Activated T-helper 2 cell treated with anti-CD3 and anti-CD28 coated beads, Interferon-gamma antibody, Interleukin-2, Interleukin-4, amounts not matched to agents 10 μg/mL and 5 μg/mL and 100 μg/mL, durations not matched to agents 14 hours and 24 hours and 36 hours (primary cell): ENCODE results near the gene OR5T2. TPM values are rescaled to one million over a fixed set of nuclear protein-coding genes. Genes with fewer than 3 reads are reported as not detected.
"Not testable (repeated sequence)": the region's sequence is repeated elsewhere in the genome, so short reads cannot be mapped to it uniquely, and the experiment has no call there.

Experiments
- DNase-seq: peaks from one replicate; pipeline ENCODE4 v3.0.0; 2021; ENCODE audit warnings: low spot score
- H3K27ac Mint-ChIP-seq: one replicate; pipeline ENCODE4 v1.8.0; 2021; ENCODE audit warnings: mixed read lengths
- H3K27me3 Mint-ChIP-seq: one replicate; pipeline ENCODE4 v1.8.0; 2021; ENCODE audit warnings: low read depth, mixed read lengths
- H3K36me3 Mint-ChIP-seq: one replicate; pipeline ENCODE4 v1.8.0; 2021; ENCODE audit warnings: low read depth, mixed read lengths
- H3K4me1 Mint-ChIP-seq: one replicate; pipeline ENCODE4 v1.8.0; 2021; ENCODE audit warnings: low read depth, mixed read lengths
- H3K4me3 Mint-ChIP-seq: one replicate; pipeline ENCODE4 v1.8.0; 2021; ENCODE audit warnings: low read depth, mild to moderate bottlenecking, moderate library complexity, mixed read lengths
- H3K9me3 Mint-ChIP-seq: one replicate; pipeline ENCODE4 v1.8.0; 2021; ENCODE audit warnings: mixed read lengths
- intact Hi-C: fragments of 100-400 bp; cut with micrococcal nuclease; formaldehyde crosslinking; loops from one replicate; pipeline ENCODE4 v1.15.1; 2023
- total RNA-seq: library from RNA; stranded (reverse); gene quantifications from 2 replicates; pipeline ENCODE4 v1.2.3, GENCODE V29; 2022

Gene OR5T2
- not detected in 2 replicates for total RNA-seq

DNA sequence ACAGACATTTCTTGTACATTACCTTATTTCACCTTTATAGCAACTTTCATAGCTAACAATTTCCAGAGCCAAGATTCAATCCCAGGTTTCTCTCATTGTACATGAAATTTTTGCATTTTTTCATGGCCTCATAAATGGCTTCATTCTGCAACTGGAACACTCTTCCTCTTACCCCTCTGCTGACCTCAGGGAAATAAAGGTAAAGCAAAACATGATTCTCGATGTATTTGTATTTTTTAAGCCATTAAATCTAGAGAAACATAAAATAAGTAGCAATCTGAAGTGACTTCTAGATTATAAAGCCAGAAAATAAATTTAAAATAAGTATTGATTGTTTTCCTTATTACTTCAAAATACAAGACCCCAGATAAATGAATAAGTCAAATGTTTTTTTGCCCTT lies at the start of gene OR5T2:
OR5T2 (minus strand) TSS at position 101 of the 400 bp plus-strand sequence. CDS start 1,193 bp downstream, outside the sequence.
- no peak within 1 kb of the TSS for H3K4me3 Mint-ChIP-seq
- H3K9me3 Mint-ChIP-seq: peaks cover 41% of the 10 kb centered on the region
- H3K4me1 Mint-ChIP-seq: no peaks in the 10 kb centered on the region
- intact Hi-C loops: no loop called here
- no peak for DNase-seq
- H3K27ac Mint-ChIP-seq: no peak within 1 kb of the TSS
- no peaks in the 10 kb centered on the region for H3K36me3 Mint-ChIP-seq
- no peaks in the 10 kb centered on the region for H3K27me3 Mint-ChIP-seq

DNA sequence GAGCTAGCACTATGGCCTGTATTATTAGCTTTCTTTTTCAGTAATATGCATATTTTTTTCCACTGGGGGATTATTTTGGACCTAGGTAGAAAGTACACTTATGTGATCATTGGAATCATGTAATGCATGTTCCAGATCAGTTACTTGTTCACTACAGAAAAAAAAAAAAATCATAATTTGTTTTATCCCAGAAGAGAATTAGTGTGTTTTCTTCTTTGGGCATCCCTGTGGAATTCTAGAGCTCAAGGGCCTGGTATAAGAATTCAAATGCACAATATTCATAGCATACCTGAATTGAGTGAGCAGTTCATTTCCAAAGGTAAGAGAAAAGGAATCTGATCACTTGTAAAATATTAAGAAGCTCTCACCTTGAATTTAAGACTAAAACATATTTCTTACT lies 39.8 kb upstream of the OR5T2 start, which contains the start of gene OR5T1:
OR5T1 (plus strand) TSS at position 301 of the 400 bp plus-strand sequence. CDS start 1,485 bp downstream, outside the sequence.
- Mint-ChIP-seq H3K4me3 (no peak within 1 kb of the TSS), H3K36me3 (no peaks in the 10 kb centered on the region), H3K27ac (no peak within 1 kb of the TSS), H3K27me3 (no peaks in the 10 kb centered on the region), H3K9me3 (peaks cover 41% of the 10 kb centered on the region), H3K4me1 (no peaks in the 10 kb centered on the region)
- intact Hi-C loops: no loop called here
- no peak for DNase-seq

DNA sequence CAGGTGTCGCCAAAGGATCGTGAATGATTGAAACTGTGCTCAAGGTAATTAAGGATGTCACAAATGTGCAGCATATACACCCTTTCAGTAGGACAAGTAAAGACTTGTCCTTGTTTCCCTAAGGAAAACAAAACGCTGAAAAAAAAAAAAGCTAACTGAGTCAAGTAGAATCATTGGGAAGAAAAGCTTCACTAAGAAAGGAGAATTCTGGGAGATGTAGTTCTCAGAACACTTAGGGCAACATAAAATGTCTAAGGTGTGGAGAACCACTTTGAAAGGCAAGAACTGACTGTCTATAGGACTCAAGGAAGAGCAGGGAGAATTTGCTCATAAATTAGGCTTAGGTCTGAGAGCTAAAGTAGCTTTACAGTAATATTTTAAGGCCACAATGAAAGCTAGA lies 37.0 kb upstream of the OR5T2 start:
- H3K4me3 Mint-ChIP-seq: no peak overlapping the region
- no peaks in the 10 kb centered on the region for H3K27me3 Mint-ChIP-seq
- intact Hi-C loops: no loop called here
- no peak overlapping the region for H3K27ac Mint-ChIP-seq
- no peak for DNase-seq
- H3K9me3 Mint-ChIP-seq: peaks cover 43% of the 10 kb centered on the region
- no peaks in the 10 kb centered on the region for H3K4me1 Mint-ChIP-seq
- no peaks in the 10 kb centered on the region for H3K36me3 Mint-ChIP-seq

DNA sequence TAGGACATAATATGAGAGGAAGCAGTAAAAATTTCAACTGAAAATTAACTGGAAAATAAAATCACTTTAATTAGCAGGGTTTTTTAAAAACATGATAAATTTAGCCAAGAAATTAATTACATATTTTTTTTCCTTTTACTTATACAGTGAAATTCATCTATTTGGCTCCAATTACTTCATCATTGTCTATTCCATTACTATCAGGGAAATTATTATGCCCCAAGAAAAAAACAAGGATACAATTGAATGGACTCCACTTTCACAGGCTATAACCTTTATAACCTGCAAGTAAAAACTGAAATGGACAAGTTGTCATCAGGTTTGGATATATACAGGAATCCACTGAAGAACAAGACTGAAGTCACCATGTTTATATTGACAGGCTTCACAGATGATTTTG lies 17.9 kb upstream of the OR5T2 start, which contains the start of gene OR5T3:
OR5T3 (plus strand) TSS at position 301 of the 400 bp plus-strand sequence; CDS start at position 301, 0 bp downstream.
- intact Hi-C loops: no loop called here

DNA sequence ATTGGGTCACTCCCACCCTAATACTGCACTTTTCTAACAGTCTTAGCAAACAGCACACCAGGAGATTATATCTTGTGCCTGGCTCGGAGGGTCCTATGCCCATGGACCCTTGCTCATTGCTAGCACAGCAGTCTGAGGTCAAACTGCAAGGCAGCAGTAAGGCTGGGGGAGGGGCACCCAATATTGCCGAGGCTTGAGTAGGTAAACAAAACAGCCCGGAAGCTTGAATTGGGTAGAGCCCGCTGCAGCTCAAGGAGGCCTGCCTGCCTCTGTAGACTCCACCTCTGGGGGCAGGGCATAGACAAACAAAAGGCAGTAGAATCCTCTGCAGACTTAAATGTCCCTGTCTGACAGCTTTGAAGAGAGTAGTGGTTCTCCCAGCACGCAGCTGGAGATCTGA lies 14.3 kb downstream of the OR5T2 start:
- H3K4me1 Mint-ChIP-seq, DNase-seq, intact Hi-C loops, H3K27ac Mint-ChIP-seq, H3K4me3 Mint-ChIP-seq, H3K27me3 Mint-ChIP-seq, H3K36me3 Mint-ChIP-seq: not testable (repeated sequence)
- H3K9me3 Mint-ChIP-seq: peaks cover 48% of the 10 kb centered on the region

More for the DNA sequence above, 17.9 kb upstream of the OR5T2 start, which contains the start of gene OR5T3:
- Mint-ChIP-seq H3K27ac (no peak within 1 kb of the TSS), H3K4me3 (no peak within 1 kb of the TSS), H3K27me3 (no peaks in the 10 kb centered on the region), H3K4me1 (no peaks in the 10 kb centered on the region), H3K9me3 (peaks cover 49% of the 10 kb centered on the region), H3K36me3 (no peaks in the 10 kb centered on the region)
- no peak for DNase-seq

DNA sequence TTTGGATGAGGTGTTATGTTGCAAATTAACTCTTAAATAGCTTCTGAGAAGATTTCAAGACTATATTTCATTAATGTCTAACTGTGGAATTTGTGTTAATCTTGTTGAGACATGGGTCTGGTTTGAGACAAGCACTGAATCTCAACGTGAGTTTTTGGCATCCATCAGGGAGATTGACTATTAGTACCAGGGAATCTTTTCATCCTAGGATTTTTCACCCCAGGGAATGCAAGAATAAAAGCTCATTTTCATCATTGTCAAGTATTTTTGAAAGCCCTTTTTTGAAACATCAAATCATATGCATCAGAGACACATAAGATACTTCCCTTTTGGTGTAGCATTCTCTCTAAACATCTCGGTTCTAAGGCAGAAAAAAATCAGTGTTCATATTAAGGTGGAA lies 19.5 kb downstream of the OR5T2 start:
- H3K4me1 Mint-ChIP-seq: no peaks in the 10 kb centered on the region
- DNase-seq: no peak
- peaks cover 51% of the 10 kb centered on the region for H3K9me3 Mint-ChIP-seq

DNA sequence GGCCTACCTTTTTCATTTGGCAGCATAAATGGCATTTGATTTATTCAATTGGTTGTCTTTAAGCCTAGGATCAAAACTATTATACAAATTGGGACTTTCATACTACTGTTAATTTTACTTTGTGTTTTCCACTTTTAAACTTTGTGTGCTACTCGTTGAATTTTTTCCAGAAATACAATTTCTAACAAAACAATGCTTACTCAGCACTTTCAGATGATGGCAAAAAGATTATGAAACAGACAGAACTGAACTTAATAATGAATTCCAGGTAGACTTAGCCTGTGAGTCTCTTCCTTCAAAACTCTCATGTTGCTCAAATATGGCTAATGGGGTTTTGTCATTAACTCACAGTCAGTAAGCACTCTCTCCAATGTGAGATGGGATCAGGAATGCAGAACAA lies 26.3 kb downstream of the OR5T2 start:
- Mint-ChIP-seq H3K4me1 (no peaks in the 10 kb centered on the region), H3K27ac (no peak overlapping the region), H3K9me3 (peaks cover 45% of the 10 kb centered on the region), H3K27me3 (no peaks in the 10 kb centered on the region), H3K36me3 (no peaks in the 10 kb centered on the region), H3K4me3 (no peak overlapping the region)
- intact Hi-C loops: no loop called here
- DNase-seq: no peak

More for the DNA sequence above, 19.5 kb downstream of the OR5T2 start:
- H3K27ac Mint-ChIP-seq: no peak overlapping the region
- intact Hi-C loops: no loop called here
- no peaks in the 10 kb centered on the region for H3K27me3 Mint-ChIP-seq
- no peak overlapping the region for H3K4me3 Mint-ChIP-seq
- no peaks in the 10 kb centered on the region for H3K36me3 Mint-ChIP-seq

DNA sequence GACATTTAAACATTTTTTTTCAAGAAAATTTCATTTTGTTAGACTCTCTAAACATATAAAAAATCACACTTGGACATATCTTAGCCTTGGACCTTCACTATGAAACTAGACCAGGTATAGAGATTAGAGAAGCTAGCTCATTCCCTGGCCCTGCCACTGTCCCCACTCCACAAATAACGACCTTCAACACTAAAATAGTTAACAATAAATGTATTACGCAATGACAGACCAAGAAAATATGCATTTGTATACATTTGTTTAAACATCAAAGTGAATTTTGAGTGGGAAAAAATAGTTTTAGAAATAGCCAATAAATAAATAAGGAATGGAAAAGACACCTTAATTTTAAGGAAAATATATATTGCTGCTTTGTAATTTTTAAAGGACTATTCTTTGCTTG lies 36.7 kb downstream of the OR5T2 start:
- intact Hi-C loops: no loop called here
- no peaks in the 10 kb centered on the region for H3K36me3 Mint-ChIP-seq
- no peaks in the 10 kb centered on the region for H3K4me1 Mint-ChIP-seq
- H3K9me3 Mint-ChIP-seq: peaks cover 38% of the 10 kb centered on the region
- H3K27me3 Mint-ChIP-seq: no peaks in the 10 kb centered on the region
- no peak overlapping the region for H3K27ac Mint-ChIP-seq
- H3K4me3 Mint-ChIP-seq: no peak overlapping the region
- DNase-seq: no peak

DNA sequence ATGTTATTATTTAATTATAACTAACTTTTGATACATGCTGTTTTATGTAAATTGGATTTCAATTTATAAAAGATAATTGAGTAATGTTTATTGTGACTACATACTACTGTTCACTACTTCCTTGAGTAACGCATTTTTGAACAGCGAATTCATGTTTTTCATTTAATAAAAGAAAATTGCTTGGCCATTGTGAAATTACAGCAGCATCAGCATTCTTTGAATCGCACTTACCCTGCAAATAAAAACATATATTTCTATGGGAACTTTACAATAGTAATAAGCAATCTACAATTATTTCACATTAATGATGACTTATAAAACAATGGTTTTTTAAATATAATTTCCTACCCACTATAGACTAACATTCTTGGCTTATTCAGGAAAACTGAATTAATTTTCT lies 37.4 kb downstream of the OR5T2 start:
- Mint-ChIP-seq H3K36me3 (no peaks in the 10 kb centered on the region), H3K4me1 (no peaks in the 10 kb centered on the region)
- intact Hi-C loops: no loop called here

DNA sequence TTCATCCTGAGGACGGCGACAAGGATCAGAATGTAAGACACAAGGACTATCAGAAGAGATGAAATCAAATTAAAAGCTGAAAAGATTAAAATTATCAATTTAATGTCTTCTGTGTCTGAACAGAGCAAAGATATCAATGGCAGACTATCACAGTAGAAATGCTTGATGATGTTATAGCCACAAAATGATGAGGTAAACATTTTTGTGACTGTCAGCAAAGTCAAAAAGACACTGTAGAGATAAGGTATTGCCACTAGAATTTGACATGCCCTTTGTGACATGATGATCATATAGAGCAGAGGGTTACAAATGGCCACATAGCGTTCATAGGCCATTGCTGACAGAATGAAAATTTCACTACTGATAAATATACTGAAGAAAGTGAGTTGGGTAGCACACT lies 45.5 kb downstream of the OR5T2 start:
- Mint-ChIP-seq H3K36me3 (no peaks in the 10 kb centered on the region), H3K27me3 (no peaks in the 10 kb centered on the region), H3K4me1 (no peaks in the 10 kb centered on the region), H3K4me3 (no peak overlapping the region), H3K9me3 (peaks cover 41% of the 10 kb centered on the region), H3K27ac (no peak overlapping the region)
- intact Hi-C loops: no loop called here
- no peak for DNase-seq

More for the DNA sequence above, 37.4 kb downstream of the OR5T2 start:
- peaks cover 41% of the 10 kb centered on the region for H3K9me3 Mint-ChIP-seq
- H3K27ac Mint-ChIP-seq: no peak overlapping the region
- H3K4me3 Mint-ChIP-seq: no peak overlapping the region
- no peaks in the 10 kb centered on the region for H3K27me3 Mint-ChIP-seq
- DNase-seq: no peak

DNA sequence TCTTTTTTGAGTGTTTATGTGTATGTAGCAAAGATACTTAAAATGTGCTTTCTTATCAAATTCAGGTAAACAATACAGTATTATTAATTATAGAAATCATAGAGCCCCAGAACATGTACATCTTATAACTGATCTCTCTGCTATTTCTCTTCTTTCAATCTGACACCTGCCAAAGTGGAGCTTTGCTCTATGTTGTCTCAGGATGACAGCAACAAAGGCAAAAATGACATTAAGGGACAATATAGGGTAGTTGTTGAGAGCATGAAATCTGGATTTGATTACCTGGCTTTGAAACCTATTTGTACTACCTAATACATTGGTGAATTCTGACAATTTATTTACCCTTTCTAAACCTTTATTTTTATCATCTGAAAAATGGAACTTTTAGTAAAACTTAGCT lies 50.6 kb downstream of the OR5T2 start:
- Mint-ChIP-seq H3K9me3 (peaks cover 50% of the 10 kb centered on the region), H3K27ac (no peak overlapping the region), H3K4me3 (no peak overlapping the region), H3K4me1 (no peaks in the 10 kb centered on the region), H3K27me3 (no peaks in the 10 kb centered on the region), H3K36me3 (no peaks in the 10 kb centered on the region)
- no peak for DNase-seq
- intact Hi-C loops: no loop called here

Other genes with a start within 250 kb of the OR5T2 start
- not detected in 2 replicates for gene OR5F1, start 239.6 kb downstream of the OR5T2 start, total RNA-seq
- not detected in 2 replicates for gene OR5AS1, start 206.6 kb downstream of the OR5T2 start, total RNA-seq
- not detected in 2 replicates for gene OR8I2, start 140.9 kb downstream of the OR5T2 start, total RNA-seq
- gene OR8H2, start 130.6 kb downstream of the OR5T2 start, total RNA-seq: not detected in 2 replicates
- gene OR8H3, start 111.9 kb downstream of the OR5T2 start, total RNA-seq: not detected in 2 replicates
- gene OR8J3, start 94.1 kb downstream of the OR5T2 start, total RNA-seq: not detected in 2 replicates
- not detected in 2 replicates for gene OR8K5, start 73.9 kb downstream of the OR5T2 start, total RNA-seq
- gene OR5J2, start 57.6 kb downstream of the OR5T2 start, total RNA-seq: not detected in 2 replicates
- not detected in 2 replicates for gene OR5T3, start 18.0 kb upstream of the OR5T2 start, total RNA-seq
- gene OR5T1, start 39.9 kb upstream of the OR5T2 start, total RNA-seq: not detected in 2 replicates
- gene OR8H1, start 58.0 kb upstream of the OR5T2 start, total RNA-seq: not detected in 2 replicates
- not detected in 2 replicates for gene OR8K3, start 80.9 kb upstream of the OR5T2 start, total RNA-seq
- gene OR8K1, start 111.8 kb upstream of the OR5T2 start, total RNA-seq: not detected in 2 replicates
- gene OR8J1, start 120.0 kb upstream of the OR5T2 start, total RNA-seq: not detected in 2 replicates
- not detected in 2 replicates for gene OR8U1, start 141.4 kb upstream of the OR5T2 start, total RNA-seq
- gene OR5AL1, start 178.4 kb upstream of the OR5T2 start, total RNA-seq: not detected in 2 replicates
- not detected in 2 replicates for gene OR5M3, start 239.1 kb upstream of the OR5T2 start, total RNA-seq